Stimulated activated naive CD8-positive, alpha-beta T cell treated with anti-CD3 and anti-CD28 coated beads, Interleukin-15, amount 100 ng/mL, for 72 hours (primary cell): Measurements from ENCODE around the gene FOXO6.
"Not testable (repeated sequence)": the region's sequence is repeated elsewhere in the genome, so short reads cannot be mapped to it uniquely, and the experiment has no call there.

ENCODE experiments used
- ATAC-seq: fragments of 150-1000 bp; cut with Tn5 transposase; 2 replicates; pipeline ENCODE4 v1.10.0; 2021; ENCODE audit warnings: mild to moderate bottlenecking, moderate library complexity
- DNase-seq, 2 donors: peaks; one replicate each; pipeline ENCODE4 v3.0.0; 2021 to 2022
- H3K27ac Mint-ChIP-seq, 2 donors: one replicate each; pipeline ENCODE4 v1.8.0; 2022; ENCODE audit warnings: mild to moderate bottlenecking in 2 of 2, mixed read lengths in 2 of 2, moderate library complexity in 2 of 2
- H3K27me3 Mint-ChIP-seq: one replicate; pipeline ENCODE4 v1.8.0; 2022; ENCODE audit warnings: mixed read lengths
- H3K4me1 Mint-ChIP-seq: one replicate; pipeline ENCODE4 v1.8.0; 2022; ENCODE audit warnings: mild to moderate bottlenecking, mixed read lengths
- H3K4me3 Mint-ChIP-seq, 2 donors: one replicate each; pipeline ENCODE4 v1.8.0; 2022; ENCODE audit warnings: mild to moderate bottlenecking in 2 of 2, mixed read lengths in 2 of 2, moderate library complexity in 1 of 2
- H3K9me3 Mint-ChIP-seq, 2 donors: one replicate each; pipeline ENCODE4 v1.8.0; 2022; ENCODE audit warnings: mixed read lengths in 2 of 2

Gene FOXO6

DNA sequence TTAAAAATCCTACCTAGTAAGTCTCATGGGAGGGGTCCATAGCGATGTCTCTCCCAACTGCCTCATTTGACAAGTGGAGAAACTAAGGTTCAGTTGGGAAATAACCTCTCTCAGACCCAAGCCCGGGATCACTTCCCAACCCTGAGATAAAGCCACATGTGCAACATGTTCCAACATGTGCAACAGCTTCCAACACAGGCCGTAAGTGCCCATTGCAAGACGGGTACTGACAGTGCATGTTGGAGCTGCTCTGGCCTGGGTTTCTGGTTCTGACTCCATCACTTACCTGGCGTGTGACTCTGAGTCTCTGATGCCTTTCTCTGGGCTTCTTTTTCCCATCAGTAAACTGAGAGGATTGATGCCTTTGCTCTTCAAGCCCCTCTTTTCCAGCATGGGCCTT, 38.0 kb upstream of the FOXO6 start:
- Mint-ChIP-seq H3K4me3 (no peak overlapping the region), H3K9me3 (no peaks in the 10 kb centered on the region), H3K27ac (no peak overlapping the region), H3K27me3 (no peaks in the 10 kb centered on the region), H3K4me1 (no peaks in the 10 kb centered on the region)
- ATAC-seq (no peak), DNase-seq (no peak)

DNA sequence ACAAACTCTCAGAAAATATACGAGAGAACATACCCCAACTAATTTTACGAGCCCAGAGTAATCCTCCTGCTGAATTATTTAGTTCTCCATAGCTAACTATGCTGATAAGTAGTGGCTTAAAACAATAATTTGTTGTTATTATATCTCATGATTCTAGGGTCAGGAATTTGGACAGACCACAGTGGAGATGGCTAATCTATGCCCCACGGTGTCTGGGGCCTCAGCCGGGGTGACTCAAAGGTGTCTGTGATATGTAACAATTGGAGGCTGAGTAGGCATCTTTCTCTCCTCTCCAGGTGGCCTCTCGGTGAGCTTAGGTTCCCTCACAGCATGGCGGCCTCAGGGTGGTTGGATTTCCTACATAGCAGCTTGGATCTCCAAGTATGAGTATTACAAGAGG, 35.4 kb upstream of the FOXO6 start:
- Mint-ChIP-seq H3K27ac (no peak overlapping the region), H3K9me3 (no peaks in the 10 kb centered on the region), H3K4me1 (no peaks in the 10 kb centered on the region), H3K27me3 (no peaks in the 10 kb centered on the region), H3K4me3 (no peak overlapping the region)
- no peak for DNase-seq
- ATAC-seq, result no peak

DNA sequence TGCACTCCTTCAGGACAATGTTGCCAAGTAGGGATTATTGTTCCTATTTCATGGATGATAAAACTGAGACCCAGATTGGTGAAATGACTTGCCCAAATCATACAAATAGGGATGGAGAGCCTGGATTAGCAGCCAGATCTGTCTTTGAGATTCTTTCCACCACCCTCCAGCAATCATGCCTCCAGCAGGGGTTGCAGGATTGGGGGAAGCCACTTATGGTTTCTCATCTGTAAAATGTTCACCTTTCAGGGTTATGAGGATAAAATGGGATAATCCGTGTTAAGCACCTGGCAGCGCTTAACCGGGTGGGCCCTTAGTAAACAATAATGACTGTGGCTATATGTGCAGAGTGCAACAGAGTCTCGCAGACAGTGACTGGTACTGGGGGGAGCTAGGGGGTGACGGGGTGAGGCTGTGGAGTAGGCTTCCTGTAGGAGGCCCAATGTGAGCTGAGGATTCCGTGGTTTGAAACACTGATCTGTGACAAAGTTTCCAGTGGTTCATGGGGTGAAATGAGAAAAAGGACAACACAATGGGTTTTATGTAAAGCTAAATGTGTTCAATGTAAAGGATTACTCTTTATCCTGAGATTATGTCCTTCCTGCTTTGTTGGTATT, 33.7 kb upstream of the FOXO6 start:
- DNase-seq, result no peak
- Mint-ChIP-seq H3K9me3 (no peaks in the 10 kb centered on the region), H3K27me3 (no peaks in the 10 kb centered on the region), H3K4me1 (no peaks in the 10 kb centered on the region), H3K27ac (no peak overlapping the region), H3K4me3 (no peak overlapping the region)
- no peak for ATAC-seq

DNA sequence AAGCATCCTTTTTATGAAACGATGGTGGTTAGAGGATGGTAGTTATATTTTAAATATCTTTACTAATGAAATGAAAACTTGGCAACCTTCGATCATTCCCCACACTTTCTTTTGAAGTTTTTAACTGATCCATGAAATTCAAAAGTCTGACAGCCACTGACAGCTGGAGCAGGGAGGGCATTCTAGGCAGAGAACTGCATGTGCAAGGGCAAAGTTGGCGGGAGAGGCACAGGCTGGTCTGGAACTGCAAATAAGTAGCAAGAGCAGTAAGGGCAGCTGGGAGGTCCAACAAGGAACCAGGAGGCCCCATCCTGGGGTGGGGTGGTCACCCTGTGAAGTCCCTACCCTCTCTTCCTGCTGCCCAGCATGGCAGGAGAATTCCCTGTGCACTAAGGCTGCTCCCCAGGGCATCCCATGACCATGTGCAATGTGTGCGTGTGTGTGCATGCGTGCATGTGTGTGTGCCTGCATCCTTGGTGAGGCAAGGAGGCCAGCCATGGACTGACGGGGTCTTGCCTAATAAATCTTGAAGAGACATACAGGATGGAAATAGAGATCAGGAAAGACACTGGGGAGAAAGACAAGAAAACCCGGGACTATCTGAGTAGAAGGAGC, 33.1 kb upstream of the FOXO6 start:
- Mint-ChIP-seq H3K27ac (no peak overlapping the region), H3K4me1 (peaks cover 4% of the 10 kb centered on the region), H3K9me3 (peaks cover 2 to 4% of the 10 kb centered on the region in 2 donors), H3K4me3 (no peak overlapping the region), H3K27me3 (no peaks in the 10 kb centered on the region)
- DNase-seq, result no peak
- ATAC-seq, result no peak

DNA sequence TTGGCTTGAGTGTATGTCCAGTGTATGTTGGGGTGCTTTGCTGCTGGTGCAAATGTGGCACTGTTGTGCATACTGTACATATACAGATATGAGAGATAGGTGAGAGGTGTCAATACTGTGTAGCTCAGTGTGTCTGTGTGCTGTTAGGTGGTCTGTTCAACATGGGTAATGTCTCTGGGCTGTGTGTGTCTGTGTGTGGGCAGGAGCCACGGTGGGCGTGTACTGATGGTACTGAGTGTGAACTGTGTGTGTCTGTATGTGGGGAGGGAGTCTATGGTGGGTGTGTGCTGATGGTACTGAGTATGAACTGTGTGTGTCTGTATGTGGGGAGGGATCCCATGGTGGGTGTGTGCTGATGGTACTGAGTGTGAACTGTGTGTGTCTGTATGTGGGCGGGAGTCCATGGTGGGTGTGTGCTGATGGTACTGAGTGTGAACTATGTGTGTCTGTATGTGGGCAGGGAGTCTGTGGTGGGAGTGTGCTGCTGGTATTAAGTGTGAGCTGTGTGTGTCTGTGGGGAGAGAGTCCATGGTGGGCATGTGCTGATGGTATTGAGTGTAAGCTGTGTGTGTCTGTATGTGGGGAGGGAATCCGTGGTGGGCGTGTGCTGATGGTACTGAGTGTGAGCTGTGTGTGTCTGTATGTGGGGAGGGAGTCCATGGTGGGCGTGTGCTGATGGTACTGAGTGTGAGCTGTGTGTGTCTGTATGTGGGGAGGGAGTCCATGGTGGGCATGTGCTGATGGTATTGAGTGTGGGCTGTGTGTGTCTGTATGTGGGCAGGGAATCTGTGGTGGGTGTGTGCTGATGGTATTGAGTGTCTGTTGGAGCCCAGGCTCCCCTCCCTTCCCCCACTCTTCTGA, 32.2 kb upstream of the FOXO6 start:
- no peak overlapping the region for H3K27ac Mint-ChIP-seq
- DNase-seq (no peak), ATAC-seq (no peak)
- H3K9me3 Mint-ChIP-seq, result peaks cover 3 to 7% of the 10 kb centered on the region in 2 donors
- H3K27me3 Mint-ChIP-seq, result no peaks in the 10 kb centered on the region
- peaks cover 7% of the 10 kb centered on the region for H3K4me1 Mint-ChIP-seq
- H3K4me3 Mint-ChIP-seq, result no peak overlapping the region

DNA sequence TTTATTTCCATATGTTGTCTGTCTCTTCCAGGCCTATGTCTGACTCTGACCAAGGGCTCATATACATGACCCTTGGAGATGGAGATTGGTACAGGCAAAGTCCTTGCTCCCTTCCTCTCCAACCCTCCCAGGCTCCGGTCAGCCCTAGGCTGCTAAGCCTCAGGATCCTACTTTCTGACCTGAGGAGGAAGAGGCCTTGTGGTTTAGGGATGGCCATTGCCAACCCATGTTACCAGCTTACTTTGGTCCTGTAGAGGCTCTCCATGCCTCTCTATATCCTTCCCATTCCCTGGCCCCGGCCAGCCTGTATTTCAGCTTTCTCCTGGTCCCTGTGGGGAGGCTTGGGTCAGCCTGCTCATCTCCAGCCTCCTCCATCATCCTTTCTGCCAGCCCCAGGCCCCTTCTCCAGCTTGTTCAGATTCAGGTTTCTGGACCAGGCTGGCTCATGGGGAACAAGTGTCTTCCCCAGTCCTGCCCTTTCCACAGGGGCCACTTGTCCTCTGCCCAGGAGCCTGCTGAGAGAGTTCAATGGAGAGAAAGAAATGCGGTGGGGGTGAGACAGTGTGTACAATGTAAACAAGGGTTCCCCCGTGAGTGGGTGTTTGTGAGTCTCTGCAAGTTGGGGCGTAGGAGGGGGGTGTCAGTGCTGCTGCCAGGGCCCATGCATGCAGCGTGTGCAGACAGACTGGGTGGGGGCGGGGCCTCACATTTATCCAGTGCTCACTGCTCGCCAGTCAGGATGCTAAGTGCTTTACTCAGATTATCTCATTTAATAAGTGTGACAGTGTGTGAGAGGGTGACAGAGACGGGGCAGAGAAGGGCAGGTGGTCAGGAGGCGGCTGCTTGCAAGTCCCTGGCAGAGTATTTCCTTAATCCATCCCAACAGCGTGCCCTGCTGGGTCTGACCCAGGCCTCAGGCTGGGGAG, 31.3 kb upstream of the FOXO6 start:
- DNase-seq, result no peak
- Mint-ChIP-seq H3K9me3 (peaks cover 3 to 7% of the 10 kb centered on the region in 2 donors), H3K4me1 (peaks cover 7% of the 10 kb centered on the region), H3K4me3 (no peak overlapping the region), H3K27ac (peak overlapping the region in 1 of 2 donors; percentile 2), H3K27me3 (no peaks in the 10 kb centered on the region)
- ATAC-seq, result no peak

DNA sequence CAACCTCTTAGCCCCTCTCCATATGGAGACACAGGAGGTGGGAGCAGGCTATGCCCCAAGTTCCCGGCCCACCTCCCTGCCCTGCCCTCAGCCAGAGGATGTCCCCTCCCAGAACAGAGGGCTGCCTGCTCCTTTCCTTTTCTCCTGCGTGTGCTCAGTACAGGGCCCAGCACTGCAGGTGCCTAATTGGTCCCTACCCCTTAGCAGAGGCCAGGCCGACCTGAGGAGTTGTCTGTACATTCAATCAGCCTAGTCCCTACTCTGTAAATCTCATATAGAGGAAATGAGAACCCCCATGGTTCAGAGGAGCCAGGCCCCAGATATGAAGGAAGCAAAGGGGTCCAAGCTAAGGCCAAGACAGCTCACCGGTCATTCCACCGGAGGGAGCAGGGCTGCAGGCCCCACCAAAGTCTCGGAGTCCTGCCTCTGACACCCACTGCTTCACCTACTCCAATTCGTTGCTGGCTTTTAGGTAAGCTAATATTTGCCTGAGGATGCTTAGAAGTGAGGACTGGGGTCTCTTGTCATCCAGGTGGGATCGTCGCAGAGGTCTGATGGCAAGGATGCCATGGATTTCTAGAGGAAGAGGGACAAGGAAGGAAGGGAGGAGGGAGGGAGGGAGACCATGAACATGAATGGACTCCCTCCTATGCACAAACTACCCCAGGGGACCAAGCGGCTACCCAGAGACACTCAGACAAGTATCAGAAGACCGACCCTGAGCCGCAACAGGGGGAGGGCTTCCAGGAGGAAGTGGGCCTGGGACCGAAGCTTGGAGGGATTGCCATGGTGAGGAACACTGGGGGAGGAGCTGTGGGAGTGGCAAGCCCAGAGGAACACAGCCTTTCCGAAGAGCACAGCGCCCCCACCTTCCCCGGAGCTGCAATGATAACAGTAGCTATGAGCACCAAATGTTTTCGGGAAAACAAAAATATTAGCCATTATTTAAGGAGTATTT, 30.4 kb upstream of the FOXO6 start:
- H3K27me3 Mint-ChIP-seq, result peaks cover 9% of the 10 kb centered on the region
- no peak for DNase-seq
- H3K27ac Mint-ChIP-seq, result no peak overlapping the region
- H3K4me1 Mint-ChIP-seq, result peaks cover 7% of the 10 kb centered on the region
- no peak overlapping the region for H3K4me3 Mint-ChIP-seq
- ATAC-seq, result no peak
- peaks cover 3 to 7% of the 10 kb centered on the region in 2 donors for H3K9me3 Mint-ChIP-seq

DNA sequence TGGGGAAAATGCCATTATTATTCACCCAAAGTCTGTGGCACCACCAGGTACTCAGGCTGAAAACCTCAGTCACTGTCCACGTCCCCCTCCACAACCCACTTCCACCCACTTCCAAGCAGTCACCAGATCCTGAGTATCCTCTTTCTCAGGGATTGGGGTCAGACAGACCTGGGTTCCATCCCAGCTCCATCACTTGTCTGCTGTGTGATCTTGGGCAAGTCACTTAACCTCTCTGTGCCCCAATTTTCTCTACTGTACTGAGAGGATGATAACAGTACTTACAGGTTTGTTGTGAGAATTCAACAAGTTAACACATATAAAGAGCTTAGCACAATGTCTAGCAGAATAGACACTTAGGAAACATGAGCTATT, 29.7 kb upstream of the FOXO6 start:
- no peak overlapping the region for H3K27ac Mint-ChIP-seq

DNA sequence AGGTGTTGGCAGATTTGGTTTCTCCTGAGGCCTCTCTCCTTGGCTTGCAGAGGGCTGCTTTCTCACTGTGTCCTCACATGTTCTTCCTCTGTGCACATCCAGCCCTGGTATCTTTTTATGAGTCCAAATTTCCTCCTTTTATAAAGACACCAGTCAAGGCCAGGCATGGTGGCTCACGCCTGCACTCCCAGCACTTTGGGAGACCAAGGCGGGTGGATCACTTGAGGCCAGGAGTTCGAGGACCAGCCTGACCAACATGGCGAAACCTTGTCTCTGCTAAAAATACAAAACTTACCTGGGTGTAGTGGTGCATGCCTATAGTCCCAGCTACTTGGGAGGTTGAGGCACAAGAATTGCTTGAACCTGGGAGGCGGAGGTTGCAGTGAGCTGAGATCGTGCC, 29.1 kb upstream of the FOXO6 start:
- H3K27ac Mint-ChIP-seq, ATAC-seq, H3K9me3 Mint-ChIP-seq, DNase-seq, H3K4me3 Mint-ChIP-seq, H3K4me1 Mint-ChIP-seq: not testable (repeated sequence)
- H3K27me3 Mint-ChIP-seq, result peaks cover 21% of the 10 kb centered on the region

More for the DNA sequence above, 29.7 kb upstream of the FOXO6 start:
- H3K4me1 Mint-ChIP-seq, result peaks cover 7% of the 10 kb centered on the region
- H3K27me3 Mint-ChIP-seq, result peaks cover 15% of the 10 kb centered on the region
- H3K4me3 Mint-ChIP-seq, result no peak overlapping the region
- H3K9me3 Mint-ChIP-seq, result peaks cover 3 to 7% of the 10 kb centered on the region in 2 donors
- DNase-seq (no peak), ATAC-seq (no peak)

DNA sequence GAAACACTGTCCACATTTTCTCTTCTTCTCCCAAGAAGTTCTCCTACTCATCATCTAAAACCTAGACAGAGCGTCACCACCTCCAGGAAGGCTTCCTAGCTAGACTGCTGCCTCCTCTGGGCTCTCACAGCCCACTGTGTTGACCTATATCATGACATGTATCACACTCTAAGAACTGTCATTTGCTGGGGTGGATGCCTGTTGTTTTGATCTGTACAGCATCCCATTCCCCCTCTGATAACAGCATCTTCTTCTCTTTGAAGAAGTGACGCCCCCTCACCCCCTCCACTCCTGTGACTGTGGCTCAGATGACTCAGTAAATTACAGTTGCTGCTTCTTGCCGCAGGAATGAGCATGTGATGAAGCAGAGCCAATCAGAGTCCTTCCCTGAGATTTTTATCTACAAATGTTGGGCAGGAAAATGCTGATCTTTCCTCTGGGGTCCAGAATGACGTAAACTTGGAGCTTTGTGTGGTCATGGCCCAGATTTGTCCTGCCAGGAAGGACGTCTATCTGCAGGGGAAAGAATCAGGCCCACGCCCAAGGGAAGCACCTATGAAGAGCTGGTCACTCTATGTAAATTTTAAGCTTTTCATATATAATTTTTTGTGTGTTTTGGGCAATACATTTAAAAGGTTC, 28.0 kb upstream of the FOXO6 start:
- H3K4me3 Mint-ChIP-seq, result no peak overlapping the region
- DNase-seq (no peak), ATAC-seq (peak; percentile 40)
- no peak overlapping the region for H3K27ac Mint-ChIP-seq
- peaks cover 6 to 11% of the 10 kb centered on the region in 2 donors for H3K9me3 Mint-ChIP-seq
- peaks cover 7% of the 10 kb centered on the region for H3K4me1 Mint-ChIP-seq
- H3K27me3 Mint-ChIP-seq, result peaks cover 32% of the 10 kb centered on the region

DNA sequence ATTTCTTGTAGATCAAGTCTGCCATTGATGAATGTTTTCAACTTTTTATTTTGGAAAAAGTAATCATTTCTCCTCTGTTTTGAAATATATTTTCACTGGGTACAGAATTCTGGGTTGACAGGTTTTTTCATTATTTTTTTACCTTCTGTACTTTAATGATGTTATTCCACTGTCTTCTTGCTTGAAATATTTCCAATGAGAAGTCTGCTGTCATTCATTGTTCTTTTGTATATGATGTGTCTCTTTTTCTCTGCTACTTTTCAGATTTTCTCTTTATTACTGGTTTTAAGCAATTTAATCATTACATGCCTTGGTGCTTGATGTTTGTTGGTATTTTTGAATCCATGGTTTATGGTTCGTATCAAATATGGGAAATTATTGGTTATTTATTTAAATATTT, 22.4 kb upstream of the FOXO6 start:
- H3K27me3 Mint-ChIP-seq, result peaks cover 65% of the 10 kb centered on the region
- no peak for DNase-seq
- no peak for ATAC-seq
- peaks cover 14% of the 10 kb centered on the region for H3K4me1 Mint-ChIP-seq
- no peak overlapping the region for H3K27ac Mint-ChIP-seq
- H3K4me3 Mint-ChIP-seq, result no peak overlapping the region
- H3K9me3 Mint-ChIP-seq, result peaks cover 14 to 18% of the 10 kb centered on the region in 2 donors

DNA sequence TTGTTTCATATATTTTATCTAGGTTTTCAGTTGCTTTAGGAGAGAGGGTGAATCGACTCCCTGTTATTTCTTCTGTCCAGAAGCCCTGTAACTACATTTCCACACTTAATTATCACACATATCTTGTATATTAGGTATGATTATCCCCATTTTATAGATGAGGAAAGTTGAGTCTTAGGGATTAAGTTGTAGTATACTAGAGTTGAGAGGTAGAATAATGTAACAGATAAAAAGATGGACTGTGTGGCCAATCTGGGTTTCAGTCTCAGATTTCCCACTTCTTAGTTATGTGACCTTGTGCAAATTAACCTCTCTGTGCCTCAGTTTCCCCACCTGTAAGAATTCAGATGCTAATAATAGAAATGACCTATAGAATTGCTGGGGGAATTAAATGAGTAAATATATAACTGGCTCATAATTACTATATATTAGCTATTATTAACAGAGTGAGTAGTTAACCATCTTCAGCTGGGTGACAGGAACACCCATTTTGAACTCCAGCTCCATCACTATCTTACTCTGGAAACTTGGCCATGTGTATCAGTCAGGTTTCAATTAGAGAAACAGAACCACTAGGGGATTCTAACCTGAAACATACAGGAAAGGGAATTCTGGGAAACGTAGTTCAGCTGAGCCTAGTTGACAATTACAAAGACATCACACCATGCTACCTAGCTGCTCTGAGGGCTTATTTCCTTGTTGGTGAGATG, 20.4 kb upstream of the FOXO6 start:
- H3K4me3 Mint-ChIP-seq, result no peak overlapping the region
- H3K27me3 Mint-ChIP-seq, result peaks cover 56% of the 10 kb centered on the region
- DNase-seq, result no peak
- peaks cover 34% of the 10 kb centered on the region for H3K4me1 Mint-ChIP-seq
- ATAC-seq, result no peak
- peaks cover 14 to 18% of the 10 kb centered on the region in 2 donors for H3K9me3 Mint-ChIP-seq
- H3K27ac Mint-ChIP-seq, result no peak overlapping the region

DNA sequence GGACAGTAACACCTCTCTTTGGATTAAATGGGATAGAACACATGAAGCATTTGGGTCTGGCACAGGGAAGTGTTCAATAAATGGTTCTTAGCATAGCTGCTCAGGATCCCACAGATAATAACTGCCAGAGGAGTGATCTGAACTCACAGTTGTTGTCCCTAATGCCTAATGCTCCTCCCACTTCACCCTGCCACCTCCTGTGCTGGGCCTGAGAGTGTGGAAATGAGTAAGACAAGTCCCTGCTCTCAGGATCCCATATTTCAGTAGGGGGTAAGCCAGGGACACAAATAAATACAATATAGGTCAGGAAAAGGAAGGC, 19.9 kb upstream of the FOXO6 start:
- H3K27me3 Mint-ChIP-seq, result peaks cover 51% of the 10 kb centered on the region

More for the DNA sequence above, 19.9 kb upstream of the FOXO6 start:
- no peak overlapping the region for H3K27ac Mint-ChIP-seq
- ATAC-seq (no peak), DNase-seq (no peak)
- H3K9me3 Mint-ChIP-seq, result peaks cover 14 to 18% of the 10 kb centered on the region in 2 donors
- no peak overlapping the region for H3K4me3 Mint-ChIP-seq
- peaks cover 39% of the 10 kb centered on the region for H3K4me1 Mint-ChIP-seq
